HG03521 (cell line): ENCODE measurements around the gene ANKRD52.

Experiments
- ATAC-seq: cut with Tn5 transposase; IDR thresholded peaks from one replicate; pipeline ENCODE4 v1.9.1; 2021; ENCODE audit warnings: mild to moderate bottlenecking, moderate library complexity; ENCODE audit not compliant: unreplicated experiment

ANKRD52 gene

GRCh38 chr12:56242986-56243385 is 15.2 kb downstream of the ANKRD52 start:
- no peak for ATAC-seq

- no peak for ATAC-seq
These were observed 16.5 kb downstream of the ANKRD52 start for GRCh38 chr12:56241424-56242303.

DNA sequence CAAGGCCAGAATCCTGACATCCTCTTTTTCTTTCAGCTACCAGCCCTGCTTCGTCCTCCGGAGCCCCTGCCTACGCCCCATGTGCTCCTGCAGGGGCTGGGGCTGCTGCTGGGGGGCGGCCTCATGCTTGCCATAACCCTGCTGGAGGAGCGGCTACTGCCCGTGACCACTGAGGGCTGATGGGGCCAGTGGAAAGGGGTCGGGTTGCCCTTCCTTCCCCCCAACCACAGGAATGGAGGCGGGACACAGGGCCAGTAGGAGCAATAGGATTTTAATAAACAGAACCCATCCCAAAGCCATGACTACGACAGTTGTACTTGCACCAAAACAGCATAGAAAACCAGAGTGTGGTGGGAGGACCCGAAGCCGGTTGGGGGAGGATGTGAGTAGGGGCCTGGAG is 20.6 kb downstream of the ANKRD52 start:
- ATAC-seq: no peak

- ATAC-seq: no peak
These were observed 21.2 kb downstream of the ANKRD52 start for GRCh38 chr12:56236985-56237384.

DNA sequence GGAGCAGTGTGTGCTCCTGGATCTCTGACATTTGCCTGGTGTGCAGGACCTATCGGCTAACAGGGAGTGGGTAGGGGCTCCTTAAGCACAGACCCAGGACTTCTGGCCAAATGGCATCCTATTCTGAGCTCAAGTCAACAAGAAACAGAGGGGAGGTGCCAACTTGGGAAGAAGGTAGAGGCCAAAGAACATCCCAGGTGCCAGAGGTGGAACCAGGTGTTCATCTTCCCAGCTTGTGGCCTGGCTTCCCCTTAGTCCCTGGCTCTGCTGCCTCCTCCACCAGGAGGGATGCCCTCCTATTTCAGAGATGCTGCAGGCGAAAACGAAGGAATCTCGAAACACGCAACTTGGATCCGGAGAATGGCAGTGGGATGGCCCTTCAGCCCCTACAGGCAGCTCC is 22.1 kb downstream of the ANKRD52 start:
- no peak for ATAC-seq

- ATAC-seq: no peak
These were observed 23.3 kb downstream of the ANKRD52 start for GRCh38 chr12:56234746-56235436.

GRCh38 chr12:56231184-56231582 is 27.0 kb downstream of the ANKRD52 start:
- ATAC-seq: no peak

DNA sequence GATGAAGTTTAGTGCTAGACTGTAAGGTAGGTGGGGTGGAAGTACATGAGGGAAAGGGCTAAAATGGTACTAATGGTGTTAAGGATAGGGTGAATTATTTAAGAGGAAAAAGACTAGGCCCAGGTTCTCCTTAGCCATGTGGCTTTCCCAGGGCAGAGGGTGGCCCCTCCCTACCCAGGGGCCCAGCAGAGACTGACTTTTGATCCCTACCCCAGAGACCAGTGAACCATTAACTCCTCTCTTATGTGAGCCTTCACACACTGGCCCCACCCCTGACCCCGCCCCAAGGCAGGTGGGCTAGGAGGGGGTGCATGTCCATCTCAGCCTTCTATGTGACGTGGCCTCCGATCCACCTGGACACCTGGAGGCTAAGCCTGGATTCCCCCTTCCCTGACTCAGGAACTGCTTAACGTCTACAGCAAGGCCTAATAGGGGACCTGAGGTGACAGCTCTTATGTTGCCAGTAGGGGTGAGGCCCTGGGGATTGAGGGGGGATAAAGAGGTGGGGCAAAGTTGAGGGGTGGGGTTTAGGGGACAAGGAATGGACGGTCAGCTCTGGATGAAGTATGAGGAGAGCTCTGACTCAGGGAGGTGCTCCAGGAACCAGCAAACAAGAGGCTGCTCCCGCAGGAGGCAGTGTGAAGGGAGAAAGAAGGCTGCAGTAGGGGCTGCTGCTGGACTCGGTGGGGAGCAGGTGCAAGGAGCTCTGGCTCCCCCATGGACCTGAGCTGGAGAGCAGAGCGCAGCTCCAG is 27.6 kb downstream of the ANKRD52 start:
- ATAC-seq: no peak

DNA sequence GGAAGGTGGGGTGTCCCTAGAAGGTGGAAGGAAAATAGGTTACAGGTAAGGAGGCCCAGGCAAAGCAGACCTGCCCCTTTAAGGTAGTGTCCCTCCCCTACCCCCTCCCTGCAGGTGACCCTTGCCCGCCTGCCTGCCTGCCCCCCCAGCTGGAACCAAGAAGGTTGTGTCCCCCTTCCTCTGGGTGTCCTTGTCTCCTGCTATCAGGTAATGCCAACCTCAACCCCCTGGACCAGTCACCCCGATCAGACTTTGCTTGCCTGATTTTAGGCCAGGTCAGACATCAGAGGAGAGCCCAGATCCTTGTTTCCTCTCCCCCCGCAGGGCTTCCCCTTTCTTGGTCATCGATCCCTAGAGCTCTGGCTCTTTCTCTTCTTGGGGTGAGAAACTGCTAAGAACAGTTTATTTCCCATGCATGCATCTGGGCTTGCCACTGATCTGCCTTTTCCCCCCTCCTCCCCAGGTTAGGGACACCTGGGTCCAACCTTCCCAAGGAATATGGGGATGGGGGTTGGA is 28.2 kb downstream of the ANKRD52 start, which contains the start of gene SLC39A5:
SLC39A5 (plus strand) TSS at position 136 of the 516 bp plus-strand sequence. CDS start 1,224 bp downstream, outside the sequence.
- no peak for ATAC-seq

DNA sequence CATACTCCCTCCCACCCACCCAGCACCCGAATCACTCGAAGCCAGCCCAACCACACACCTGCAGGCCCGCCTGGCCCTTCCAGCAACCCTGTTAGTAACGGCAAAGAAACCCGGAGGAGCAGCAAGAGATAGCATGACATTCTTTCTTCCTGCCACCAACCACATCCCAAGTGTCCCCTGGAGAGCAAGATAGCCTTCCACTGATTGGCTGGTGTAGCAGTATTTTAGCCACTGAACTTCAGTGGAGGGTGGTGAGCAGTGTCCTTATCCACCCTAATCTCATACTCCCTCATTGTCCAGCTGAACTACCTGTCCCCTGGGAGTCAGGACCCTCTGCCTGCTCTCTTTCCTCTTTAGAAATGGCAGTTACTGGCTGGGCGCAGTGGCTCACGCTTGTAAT is 29.1 kb downstream of the ANKRD52 start:
- ATAC-seq: no peak

DNA sequence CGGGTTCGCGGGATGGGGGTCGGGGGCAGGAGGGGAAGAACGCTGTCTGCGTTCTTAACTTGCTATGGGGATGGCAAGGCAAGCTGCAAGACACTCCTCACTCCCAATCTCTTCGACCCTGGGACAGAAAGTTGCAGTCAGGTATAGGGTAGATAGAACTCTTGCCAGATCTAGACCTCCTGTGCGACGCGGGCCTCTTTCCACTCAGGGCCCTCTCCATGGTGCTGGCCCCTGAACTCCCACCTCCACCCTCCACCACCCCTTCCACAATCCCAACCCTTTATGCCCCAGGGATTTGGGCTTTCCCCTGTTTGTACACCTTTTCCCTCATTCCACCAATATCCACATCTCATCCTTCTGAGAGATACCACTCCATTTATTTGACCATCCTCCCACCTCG is 33.2 kb downstream of the ANKRD52 start:
- no peak for ATAC-seq

DNA sequence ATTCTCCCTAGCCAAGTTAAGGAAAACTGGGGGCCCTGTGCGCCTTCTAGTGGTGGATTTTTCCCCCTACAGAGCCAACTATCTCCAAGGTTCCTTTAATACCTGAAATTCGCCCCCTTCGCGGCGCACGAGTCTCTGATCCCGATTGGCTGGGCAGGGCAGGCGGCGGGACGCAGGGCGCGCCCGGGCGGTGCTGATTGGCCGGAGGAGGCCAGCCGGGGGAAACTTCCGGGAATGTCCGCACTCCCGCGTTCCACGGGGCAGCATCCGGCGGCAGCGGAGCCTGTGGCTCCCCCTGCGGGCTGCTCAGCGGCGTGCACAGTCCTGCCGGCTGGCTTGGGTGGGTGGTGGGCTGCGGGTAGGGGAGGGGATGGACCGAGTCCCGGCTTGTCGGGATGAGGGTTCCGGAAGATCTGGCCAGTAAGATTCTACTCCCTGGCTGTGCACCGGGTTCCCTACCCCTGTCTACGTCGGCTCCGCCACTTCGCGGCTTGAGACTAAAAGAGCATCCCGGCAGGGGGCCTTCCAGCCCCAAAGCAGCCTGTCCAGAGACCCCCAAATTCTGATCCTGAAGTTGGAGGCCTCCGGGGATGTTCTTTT is 34.0 kb downstream of the ANKRD52 start, which contains the start of gene NABP2:
NABP2 (plus strand) TSS at position 241 of the 600 bp plus-strand sequence. CDS start 515 bp downstream, outside the sequence.
- peak; percentile 79 for ATAC-seq

- no peak for ATAC-seq
These were observed 34.5 kb downstream of the ANKRD52 start for GRCh38 chr12:56223571-56224101.

- ATAC-seq: no peak
These were observed 35.7 kb downstream of the ANKRD52 start for GRCh38 chr12:56222531-56222895.

DNA sequence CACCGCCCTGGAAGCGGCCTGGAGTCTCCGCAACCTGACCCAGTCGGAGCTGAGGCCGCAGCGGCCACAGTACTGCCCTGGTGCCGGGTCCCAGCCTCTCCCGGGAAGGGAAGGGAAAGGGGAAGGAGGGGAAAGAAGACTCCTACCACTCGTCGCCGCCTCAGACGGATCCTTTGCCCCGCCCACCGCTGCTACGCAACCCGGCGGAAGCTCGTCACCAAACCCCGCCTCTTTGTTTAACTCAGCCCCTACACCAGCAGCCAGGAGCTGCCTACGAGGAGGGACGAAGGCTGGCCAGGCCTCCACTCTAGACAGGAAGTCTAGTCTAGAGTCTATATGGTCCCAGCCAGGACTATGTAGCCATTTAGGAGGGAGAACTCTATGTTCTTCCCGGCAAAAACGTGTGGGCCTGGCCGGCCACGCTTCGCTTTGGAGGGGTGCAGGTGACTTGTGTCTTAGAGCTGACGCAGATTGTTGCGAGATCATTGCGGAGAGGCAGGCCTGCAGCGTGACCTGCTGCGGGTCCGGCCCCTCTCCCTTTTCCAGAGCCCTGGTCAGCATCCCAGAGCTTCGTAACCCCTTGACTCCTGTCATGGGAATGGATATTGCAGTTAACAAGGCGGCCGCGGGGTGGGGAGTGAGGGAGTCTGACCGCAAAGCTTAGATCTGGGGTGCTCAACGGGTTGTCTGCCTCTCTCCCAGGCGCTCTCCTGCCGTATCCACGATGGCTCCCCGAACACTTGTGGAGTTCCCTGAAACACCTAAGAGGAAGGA is 36.2 kb downstream of the ANKRD52 start, which contains the start of gene RNF41:
RNF41 (minus strand) TSS at position 166 of the 774 bp plus-strand sequence. CDS start 7,875 bp downstream, outside the sequence.
- ATAC-seq: peak; percentile 68

DNA sequence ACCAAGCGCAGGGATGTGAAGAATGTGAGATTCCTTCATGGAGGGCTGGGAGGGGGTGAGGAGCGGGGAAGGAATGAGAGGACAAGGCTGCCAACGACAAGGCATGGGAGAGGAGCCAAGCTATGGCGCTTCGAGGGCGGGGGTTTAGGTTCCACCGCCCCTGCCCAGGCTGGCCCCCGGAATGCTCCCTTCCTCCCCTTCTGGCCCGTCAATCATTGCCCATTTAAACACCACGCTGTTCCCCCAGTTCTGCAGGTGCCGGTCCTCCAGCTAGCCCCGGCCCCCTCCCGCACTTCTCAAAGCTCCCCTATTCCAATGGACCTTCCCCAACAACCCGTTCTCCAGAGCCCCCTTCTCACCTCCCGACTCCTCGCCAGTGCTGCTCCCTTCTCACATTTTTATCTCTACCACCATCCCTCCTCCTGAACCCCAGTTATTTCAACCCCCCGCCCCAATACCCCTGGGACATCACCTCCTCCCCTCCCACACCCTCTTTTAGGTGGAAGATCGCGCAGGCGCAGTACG is 36.9 kb downstream of the ANKRD52 start:
- peak; percentile 13 for ATAC-seq

DNA sequence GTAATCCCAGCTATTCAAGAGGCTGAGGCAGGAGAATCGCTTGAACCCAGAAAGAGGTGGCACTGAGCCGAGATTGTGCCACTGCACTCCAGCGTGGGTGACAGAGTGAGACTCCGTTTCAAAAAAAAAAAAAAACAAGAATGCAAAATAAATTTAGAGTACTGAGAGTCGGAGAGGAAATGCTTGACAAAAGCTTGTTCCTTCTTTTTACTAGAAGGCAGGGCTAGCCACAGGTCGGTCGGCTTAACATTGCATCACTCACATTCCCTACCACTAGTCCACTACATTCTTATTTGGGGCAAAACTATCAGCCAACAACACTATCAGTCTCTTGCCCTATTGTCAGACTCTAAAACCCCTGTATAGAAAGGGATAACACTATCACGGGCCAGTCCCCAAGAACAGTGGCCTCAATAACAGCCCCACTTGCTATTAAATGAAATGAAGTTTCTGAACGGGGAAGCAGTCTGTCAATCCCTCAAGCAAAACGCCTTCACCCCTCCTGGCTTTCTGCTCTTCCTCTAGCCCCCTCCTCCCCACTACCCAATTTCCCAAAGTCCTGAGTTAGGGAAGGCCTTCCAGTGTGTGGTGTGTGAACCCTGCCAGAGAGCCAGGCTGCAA is 37.5 kb downstream of the ANKRD52 start:
- ATAC-seq: no peak

DNA sequence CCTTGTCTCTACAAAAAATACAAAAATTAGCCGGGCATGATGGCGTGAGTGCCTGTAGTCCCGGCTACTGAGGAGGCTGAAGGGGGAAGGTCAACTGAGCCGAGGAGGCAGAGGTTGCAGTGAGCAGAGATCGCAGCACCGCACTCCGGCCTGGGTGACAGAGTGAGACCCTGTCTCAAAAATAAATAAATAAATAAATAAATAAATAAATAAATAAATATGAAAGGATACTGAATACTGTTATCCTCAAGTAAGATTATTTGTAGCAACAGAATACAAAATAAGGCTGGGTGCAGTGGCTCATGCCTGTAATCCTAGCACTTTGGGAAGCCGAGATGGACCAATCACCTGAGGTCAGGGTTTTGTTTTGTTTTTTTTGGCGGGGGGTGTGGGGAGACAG is 38.3 kb downstream of the ANKRD52 start:
- no peak for ATAC-seq

DNA sequence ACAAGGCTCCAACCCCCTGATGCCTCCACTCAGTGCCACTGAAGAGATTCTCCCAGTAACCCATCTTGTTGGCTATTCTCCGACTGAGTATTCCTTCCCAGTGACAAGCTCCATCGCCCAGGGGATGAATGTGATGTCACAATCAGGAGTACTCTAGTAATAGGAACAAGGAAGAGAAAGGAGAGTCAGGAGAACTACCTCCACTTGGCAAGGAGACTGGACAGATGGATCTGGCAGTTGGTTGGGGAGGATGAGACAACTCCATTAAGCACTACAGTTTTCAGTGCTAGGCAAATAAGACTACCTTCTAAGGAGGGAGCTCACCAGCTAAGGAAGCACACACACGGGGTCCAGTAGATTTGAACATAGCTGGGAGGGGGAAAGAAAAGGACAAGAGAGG is 41.7 kb downstream of the ANKRD52 start:
- no peak for ATAC-seq
